Myometrial cell (primary cell): ENCODE measurements around the gene LAMB4. TPM values are rescaled to one million over a fixed set of nuclear protein-coding genes. Genes with fewer than 3 reads are reported as not detected.

Experiments
- total RNA-seq: library from RNA; depleted of rRNA; stranded (reverse); fragments of >200 nt; gene quantifications from 2 replicates; pipeline ENCODE4 v1.2.3, GENCODE V29; 2015

The LAMB4 gene, protein sequence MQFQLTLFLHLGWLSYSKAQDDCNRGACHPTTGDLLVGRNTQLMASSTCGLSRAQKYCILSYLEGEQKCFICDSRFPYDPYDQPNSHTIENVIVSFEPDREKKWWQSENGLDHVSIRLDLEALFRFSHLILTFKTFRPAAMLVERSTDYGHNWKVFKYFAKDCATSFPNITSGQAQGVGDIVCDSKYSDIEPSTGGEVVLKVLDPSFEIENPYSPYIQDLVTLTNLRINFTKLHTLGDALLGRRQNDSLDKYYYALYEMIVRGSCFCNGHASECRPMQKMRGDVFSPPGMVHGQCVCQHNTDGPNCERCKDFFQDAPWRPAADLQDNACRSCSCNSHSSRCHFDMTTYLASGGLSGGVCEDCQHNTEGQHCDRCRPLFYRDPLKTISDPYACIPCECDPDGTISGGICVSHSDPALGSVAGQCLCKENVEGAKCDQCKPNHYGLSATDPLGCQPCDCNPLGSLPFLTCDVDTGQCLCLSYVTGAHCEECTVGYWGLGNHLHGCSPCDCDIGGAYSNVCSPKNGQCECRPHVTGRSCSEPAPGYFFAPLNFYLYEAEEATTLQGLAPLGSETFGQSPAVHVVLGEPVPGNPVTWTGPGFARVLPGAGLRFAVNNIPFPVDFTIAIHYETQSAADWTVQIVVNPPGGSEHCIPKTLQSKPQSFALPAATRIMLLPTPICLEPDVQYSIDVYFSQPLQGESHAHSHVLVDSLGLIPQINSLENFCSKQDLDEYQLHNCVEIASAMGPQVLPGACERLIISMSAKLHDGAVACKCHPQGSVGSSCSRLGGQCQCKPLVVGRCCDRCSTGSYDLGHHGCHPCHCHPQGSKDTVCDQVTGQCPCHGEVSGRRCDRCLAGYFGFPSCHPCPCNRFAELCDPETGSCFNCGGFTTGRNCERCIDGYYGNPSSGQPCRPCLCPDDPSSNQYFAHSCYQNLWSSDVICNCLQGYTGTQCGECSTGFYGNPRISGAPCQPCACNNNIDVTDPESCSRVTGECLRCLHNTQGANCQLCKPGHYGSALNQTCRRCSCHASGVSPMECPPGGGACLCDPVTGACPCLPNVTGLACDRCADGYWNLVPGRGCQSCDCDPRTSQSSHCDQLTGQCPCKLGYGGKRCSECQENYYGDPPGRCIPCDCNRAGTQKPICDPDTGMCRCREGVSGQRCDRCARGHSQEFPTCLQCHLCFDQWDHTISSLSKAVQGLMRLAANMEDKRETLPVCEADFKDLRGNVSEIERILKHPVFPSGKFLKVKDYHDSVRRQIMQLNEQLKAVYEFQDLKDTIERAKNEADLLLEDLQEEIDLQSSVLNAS (N-terminal part only)
- total RNA-seq: under 0.01 TPM in 2 replicates

DNA sequence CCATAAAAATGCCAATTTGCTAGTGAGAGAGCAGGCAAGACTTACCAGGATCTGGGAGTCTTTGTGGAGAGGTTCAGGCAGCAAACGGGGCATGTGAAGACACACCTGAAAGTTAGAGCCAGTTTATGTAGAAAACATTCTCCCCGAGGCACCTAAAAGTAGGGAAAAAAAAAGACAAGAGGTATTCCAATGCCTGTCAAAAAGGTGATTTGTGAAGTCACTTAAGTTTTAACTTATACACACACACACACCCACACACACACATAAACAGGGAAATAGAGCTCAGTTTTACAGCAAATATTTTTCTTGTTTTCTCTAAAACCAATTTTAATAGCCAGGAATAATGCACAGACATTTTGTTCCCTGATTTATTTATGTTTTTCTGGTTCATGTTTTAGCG is at the start of gene LAMB4:
Gene LAMB4 (minus strand): TSS at position 101 of the 400 bp plus-strand sequence. CDS start 7,197 bp downstream, outside the sequence.

DNA sequence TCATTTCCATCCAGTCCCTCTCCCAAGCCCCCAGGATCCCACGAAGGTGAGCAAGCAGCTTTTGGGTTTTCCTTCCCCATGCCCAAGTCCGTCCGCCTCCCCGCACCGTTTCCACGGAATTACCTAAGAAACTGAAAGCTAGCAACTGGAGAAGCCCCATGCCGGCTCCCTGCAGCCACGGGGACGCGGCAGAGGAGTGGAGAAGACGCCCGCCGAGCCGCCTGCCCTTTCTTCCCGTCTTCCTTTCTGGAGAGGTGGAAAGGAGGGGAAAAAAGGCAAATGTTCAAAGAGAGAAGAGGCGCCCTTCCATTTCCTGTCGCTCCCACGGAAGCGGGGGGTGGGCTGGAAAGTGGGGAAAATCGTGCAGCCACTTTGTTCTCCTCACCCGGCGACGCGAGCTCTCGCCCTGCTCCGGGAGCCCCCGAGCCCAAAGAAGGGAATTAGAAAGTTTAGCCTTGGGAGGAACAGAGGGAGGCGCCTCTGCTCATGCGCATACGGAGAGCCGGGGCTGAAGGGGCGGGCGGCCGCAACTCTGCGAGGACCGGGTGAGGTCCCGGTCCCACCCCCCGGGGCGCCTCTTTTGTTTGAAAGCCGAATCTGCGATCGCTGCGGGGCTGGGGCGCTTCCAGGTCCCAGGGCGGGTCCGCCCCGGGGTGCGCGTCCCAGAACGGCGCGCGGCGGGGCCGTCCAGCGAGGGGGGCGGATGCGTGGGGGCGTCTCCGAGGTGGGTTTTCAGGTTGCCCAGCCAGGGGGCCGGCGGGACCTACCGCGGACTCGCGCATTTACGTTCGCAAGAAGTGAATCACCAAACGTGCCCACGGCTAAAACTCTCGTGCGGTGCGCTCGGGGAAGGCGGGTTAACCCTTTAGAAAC is 127.2 kb downstream of the LAMB4 start, which contains the start of gene LAMB1:
Gene LAMB1 (minus strand): TSS at position 436 of the 873 bp plus-strand sequence. CDS start 276 bp downstream, at position 160.

Other genes with a start within 250 kb of the LAMB4 start
- gene DLD, start 239.2 kb downstream of the LAMB4 start, total RNA-seq: 51.0 and 107 TPM in 2 replicates
- gene LAMB1, start 127.2 kb downstream of the LAMB4 start, total RNA-seq: 154 and 167 TPM in 2 replicates